GM18909 (cell line): ENCODE data around the gene KDM6A.

Experiments used
- ATAC-seq: cut with Tn5 transposase; IDR thresholded peaks from one replicate; pipeline ENCODE4 v1.9.1; 2021; ENCODE audit warnings: mild to moderate bottlenecking; ENCODE audit not compliant: unreplicated experiment, poor library complexity

KDM6A gene

GRCh38 chrX:45145492-45146215 lies 272.7 kb downstream of the KDM6A start:
- ATAC-seq, result no peak

GRCh38 chrX:45150821-45151220 lies 277.8 kb downstream of the KDM6A start:
- no peak for ATAC-seq

GRCh38 chrX:45154033-45154360 lies 281.0 kb downstream of the KDM6A start:
- ATAC-seq, result no peak

GRCh38 chrX:45154462-45154861 lies 281.5 kb downstream of the KDM6A start:
- ATAC-seq, result no peak

- ATAC-seq, result no peak
These were observed 284.7 kb downstream of the KDM6A start for GRCh38 chrX:45157647-45158046.
